ENCODE data around the gene SPRED1.
"Not testable (repeated sequence)": the region's sequence is repeated elsewhere in the genome, so short reads cannot be mapped to it uniquely, and the experiment has no call there.

The SPRED1 gene

DNA sequence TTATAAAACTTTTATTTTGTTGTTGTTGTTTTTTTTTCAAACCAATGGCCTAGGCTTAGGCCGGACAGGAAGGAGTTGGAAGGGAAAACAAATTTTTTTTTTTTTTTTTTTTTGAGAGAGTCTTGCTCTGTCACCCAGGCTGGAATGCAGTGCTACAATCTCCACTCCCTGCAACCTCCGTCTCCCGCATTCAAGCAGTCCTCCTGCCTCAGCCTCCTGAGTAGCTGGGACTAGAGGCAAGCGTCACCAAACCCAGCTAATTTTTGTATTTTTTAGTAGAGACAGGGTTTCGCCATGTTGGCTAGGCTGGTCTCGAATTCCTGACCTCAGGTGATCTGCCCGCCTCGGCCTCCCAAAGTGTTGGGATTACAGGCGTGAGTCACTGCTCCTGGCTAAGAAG, 15.6 kb upstream of the SPRED1 start:
- not testable (repeated sequence) for DNase-seq

DNA sequence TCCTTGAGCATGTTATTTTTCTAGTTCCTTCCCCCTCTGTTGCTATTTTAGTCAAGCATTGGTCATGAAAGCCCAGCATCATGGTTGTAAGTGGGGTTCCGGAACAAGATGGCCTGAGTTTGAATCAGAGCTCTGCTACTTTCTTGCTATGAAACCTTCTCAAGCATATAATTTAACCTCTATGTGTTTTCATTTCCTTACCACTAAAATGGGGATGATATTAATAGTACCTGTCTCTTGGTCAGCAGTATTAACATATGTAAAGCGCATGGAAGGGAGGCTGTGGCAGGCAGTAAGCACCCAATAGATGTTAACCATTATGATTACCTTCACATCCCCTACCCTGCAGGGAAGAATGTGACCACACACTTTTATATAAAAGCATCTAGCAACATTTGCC, 14.3 kb upstream of the SPRED1 start:
- DNase-seq = no peak

DNA sequence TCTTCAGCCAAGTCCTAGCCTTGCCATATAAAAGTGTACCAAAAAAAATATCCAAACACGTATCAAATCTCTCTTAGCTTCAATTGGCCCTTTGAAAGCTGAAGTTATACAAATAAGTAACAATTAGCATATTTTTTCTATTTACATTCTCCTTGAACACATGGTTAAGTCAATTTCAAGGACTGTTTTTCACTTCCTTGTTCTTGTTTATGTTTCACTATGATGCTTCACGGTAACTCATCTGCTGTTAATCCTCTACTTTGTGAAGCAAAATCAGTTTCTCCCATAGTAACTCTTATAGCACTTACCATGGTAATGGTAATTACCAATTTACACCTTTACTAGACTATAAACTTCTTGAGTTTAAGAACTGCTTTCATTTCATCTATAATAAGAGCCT, 10.6 kb upstream of the SPRED1 start:
- no peak for DNase-seq

DNA sequence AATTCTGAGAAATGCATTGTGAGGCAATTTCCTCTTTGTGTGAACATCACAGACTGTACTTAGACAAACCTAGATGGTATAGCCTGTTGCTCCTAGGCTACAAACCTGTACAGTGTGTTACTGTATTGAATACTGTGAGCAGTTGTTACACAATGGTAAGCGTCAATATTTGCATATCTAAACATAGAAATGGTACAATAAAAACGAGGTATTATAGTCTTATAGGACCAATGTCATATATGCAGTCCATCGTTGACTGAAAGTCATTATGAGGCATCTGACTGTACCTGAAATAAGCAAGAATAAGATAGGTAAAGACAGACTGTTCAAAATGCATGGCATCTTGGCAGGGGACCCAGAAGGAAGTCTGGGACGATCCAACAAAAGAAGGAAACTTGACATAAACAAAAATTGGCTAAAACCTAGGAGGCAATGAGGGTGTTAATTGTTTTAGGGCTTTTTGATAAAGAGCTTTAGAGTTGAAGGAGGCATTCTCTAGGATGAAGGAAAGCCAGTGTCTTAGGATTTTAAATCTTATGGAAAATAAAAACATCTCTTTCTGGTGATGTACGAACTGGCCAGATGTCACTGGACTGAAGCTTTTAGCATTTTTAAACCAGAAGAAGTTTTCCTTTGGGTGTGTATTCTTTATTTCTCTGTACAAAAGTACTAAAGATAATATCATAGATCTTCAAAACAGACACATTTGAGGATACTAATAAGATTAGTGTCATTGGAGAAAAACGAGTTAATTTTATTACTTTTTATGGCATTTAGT, 9.2 kb upstream of the SPRED1 start:
- DNase-seq = no peak

DNA sequence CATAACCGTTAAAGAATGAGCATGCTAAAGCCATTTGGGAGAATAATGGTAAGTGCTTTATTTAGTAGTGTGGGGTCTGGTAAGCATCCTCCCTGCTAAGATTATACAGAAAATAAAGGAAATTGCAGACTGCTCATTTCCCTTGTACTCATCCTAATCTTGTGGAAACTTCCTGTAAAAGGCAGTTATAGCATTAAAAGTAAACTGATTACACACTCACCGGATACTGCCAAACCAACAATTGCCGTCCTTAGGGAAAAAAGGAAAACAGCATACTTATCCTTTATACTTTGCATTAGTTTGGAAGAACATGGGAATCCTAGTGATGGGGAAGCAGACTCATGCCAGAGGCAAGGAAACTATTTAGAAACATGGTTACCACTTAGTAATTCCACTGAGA, 5.3 kb upstream of the SPRED1 start:
- DNase-seq = no peak

DNA sequence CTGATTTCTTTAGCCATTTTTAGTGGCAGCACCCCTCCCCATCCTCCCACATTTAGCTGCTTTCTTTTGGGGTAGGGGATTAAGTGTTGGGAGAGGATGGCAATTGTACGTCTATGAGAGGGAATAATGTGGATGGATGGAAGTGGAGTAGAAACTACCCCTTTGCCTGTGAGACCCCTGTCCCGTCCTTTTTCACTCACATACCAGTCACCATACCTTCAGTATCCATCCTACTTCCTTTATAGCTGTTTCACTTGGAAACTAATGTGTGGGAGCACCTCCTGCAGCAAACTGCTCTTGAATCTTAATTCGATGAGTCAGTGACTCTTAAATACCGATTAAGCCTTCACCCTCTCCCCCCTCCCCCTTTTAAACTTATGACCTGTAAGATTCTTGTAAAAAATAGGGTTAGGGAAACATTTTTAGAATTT, 730 bp downstream of the SPRED1 start:
- DNase-seq = no peak

DNA sequence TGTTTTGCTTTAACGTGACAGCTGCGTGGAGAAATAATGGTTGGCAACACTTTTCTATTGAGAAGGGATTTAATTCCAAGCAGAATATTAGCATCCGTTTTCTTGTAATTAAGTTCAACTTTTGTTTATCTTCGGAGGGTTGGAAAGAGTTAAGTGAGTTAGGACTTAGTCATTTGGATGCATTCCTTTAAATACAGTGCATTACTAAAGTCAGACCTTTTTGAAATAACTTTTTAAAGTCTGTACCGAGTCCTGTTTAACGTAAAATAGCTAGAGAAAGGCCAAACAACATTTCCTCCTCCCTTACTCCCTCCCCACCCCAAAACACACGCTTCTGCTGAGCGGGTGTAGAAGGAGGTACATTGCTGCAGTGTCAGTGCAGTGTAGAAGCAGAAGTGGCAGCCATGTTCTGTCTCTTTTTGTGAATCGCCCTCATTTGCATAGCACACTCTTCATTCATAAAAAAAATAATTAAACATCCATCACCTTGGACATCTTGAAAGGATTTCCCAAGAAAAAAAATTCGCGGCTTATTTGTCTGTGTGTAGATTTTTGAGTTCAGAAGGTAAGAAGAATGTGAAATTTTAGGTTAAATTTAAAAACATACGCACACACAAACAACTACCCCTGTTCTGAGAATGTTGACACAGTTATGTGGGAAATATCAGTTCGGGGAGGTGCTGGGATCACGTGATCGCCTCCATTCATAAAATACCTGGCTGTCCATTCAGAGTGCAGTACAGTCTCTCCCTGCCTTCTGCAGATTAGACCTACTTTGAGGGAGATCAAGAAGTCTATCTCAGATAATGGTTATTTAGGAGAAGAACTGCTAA, 1.6 kb downstream of the SPRED1 start:
- peak; percentile 53 for DNase-seq

DNA sequence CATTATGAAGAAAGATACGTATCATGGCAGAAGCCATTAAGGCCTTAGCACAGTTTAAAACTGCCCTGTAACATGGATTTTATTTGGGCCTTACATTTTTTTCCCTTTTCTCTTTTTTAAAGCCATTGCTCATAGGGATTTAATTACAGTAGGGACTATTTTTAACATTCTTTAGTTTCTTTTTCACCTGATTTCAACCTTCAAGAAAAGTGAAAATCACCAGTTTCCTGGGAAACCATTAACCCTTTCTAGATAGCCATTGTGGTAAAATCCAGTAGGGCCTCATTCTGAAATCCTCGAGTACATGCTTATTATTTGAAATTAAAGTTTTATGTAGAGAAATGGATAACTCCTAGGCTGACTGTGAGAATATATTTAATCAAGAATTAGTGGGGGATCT, 3.1 kb downstream of the SPRED1 start:
- no peak for DNase-seq

DNA sequence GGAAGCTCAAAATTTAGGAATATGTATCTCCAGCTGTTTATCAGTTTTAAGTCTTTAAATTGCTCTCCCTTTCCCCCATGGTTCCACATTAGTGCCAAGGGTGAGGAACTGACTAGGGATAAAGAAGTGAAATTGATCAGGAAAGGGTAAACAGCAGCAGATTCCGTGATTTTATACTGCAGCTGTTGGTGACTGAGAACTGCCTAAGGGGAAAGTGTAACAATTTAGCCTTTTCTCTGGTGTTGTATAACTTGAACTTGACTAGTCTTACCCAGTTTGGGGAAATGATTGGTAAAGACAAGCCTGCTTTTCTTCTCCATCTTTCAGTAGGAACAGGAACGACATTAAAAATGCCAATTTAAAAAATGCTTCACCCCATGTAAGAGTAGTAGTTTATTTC, 5.0 kb downstream of the SPRED1 start:
- DNase-seq = no peak

DNA sequence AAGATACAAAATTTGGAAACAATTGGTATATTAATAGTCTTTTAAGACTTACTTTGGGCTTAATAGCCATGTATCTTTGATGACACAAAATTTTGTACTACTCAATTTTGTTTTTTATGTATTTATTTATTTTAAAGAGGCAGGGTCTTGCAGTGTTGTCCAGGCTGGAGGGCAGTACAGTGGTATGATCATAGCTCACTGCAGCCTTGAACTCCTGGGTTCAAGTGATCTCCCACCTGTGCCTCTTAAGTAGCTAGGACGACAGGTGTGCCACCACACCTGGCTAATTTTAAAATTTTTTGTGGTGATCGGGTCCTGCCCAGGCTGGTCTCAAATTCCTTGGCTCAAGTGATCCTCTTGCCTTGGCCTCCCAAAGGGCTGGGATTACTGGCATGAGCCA, 6.5 kb downstream of the SPRED1 start:
- DNase-seq = no peak

DNA sequence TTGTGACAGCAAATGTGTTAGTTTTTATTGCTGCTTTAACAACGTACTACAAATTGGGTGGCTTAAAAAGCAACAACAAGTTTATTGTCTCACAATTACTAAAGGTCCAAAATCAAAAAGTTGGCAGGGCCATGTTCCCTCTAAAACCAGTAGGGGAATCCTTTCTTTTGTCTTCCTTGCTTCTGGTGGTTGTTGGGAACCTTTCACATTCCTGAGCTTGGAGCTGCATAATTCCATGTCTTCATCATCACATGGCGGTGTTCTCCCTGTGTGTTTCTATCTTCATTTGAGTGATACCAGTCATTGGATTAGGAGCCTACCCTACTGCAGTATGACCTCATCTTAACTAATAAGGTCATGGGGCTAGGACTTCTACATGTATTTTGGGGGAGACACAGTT, 7.4 kb downstream of the SPRED1 start:
- no peak for DNase-seq

DNA sequence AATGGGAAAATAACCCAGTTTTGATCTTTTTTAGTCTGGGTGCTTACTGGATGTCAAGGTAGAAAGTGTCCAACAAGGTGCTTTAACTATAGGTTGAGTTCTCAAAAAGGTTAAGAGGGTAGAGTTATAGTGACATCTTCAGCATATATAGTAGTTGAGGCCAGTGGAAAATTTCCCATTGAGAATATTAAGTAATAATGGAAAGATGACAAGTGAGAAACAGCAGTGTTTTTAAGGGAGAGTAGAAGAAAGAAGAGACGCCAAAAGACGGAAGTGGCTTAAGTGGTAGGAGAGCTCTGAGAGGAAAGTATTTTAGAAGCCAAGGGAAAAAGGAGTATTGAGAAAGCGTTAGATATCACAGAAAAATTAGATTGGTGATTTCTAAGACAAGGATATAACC, 10.6 kb downstream of the SPRED1 start:
- DNase-seq = no peak

DNA sequence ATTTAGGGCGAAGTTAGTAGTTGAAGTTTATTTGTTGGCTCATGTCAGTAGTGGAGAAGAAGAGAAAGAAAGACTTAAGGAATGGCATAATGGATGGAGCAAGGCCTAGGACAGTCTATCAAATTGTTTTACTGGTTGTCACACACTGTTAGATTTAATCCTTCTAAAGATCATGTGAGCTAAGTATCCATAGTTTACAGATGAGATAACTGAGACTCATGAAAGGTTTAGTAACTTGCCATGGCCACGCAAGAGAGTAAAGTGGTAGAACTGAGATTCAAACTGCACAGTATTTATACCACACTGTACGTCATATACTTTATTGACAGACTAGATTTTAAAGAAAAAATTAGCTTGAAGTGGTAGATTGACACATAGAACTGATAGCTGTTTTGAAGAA, 11.4 kb downstream of the SPRED1 start:
- DNase-seq = no peak

DNA sequence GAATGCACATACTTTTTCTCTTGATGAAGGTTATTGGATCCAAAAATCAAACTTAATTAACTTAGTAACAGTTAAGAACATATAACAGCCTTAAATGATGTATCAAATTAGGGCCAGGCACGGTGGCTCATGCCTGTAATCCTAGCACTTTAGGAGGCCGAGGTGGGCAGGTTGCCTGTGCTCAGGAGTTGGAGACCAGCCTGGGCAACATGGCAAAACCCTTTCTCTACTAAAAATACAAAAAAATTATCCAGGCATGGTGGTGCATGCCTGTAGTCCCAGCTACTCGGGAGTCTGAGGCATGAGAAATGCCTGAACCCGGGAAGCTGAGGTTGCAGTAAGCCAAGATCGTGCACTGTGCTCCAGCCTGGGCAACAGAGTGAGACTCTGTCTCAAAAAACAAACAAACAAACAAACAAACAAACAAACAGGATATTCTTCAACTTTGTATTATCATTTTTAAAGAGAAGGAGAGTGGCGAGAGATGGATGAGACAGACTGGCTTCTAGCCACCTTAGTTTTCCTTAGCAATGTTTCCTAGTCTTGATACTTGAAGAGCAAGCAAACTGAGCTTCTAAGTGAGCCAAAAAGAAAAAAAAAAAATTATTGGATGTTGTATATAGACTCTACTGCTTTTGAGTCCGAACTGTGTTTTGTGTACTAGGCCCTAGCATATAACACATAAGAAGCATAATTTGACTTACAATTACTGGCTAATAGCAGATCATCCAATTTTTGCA, 13.8 kb downstream of the SPRED1 start:
- no peak for DNase-seq

DNA sequence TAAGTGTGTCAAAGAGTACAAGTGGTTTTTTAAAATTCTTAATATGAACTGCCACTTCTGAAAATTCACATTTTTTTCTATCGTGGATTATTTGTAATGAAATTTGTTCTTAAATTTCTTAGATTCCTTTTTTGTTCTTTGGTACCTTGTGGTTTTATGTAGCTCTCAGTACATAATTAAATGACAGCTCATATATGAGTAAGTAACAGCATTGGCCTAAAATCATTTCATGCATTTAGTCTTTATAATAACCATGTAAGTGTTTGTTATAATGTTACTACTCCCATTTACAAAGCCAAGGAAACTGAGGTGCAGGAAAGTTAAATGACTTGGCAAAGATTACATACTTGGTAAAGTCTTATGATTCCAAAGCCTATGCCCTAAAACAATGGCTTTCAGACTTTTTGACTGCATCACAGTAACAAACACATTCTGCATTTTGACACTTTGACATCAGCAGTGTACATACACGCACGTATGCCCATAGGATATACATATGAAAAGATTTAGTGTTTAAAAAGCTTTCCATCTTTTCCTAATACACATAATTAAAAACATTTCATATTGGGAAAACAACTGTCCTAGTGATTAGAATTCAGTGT, 14.9 kb downstream of the SPRED1 start:
- no peak for DNase-seq

DNA sequence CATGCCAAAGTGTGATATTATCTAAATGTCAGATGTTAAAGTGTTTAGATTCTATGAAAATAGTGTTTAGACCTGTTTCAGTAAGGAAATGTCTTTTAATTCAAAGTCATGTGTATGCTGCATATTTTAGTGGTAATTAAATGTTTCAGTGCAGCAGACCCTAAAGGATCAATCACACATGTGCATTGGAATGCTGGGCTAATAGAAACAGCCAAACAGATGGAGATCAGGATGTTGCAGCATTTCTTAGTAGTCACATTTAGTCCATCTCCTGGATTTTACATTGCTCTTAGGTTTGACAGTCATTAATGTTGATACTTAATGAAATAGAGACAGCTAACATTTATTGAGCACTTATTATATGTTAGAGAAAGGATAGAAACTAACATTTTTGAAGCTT, 18.5 kb downstream of the SPRED1 start:
- no peak for DNase-seq

DNA sequence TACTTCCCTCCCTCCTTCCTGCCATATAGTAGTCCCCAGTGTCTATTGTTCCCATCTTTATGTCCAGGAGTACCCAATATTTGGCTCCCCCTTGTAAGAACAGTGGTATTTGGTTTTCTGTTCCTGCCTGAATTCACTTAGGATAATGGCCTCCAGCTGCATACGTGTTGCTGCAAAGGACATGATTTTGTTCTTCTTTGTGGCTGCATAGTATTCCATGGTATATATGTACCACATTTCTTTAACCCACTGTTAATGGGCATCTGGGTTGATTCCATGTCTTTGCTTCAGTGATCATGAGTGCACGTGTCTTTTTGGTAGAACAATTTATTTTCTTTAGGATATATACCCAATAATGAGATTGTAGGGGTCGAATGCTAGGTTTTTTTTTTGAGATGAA, 19.3 kb downstream of the SPRED1 start:
- DNase-seq = no peak

DNA sequence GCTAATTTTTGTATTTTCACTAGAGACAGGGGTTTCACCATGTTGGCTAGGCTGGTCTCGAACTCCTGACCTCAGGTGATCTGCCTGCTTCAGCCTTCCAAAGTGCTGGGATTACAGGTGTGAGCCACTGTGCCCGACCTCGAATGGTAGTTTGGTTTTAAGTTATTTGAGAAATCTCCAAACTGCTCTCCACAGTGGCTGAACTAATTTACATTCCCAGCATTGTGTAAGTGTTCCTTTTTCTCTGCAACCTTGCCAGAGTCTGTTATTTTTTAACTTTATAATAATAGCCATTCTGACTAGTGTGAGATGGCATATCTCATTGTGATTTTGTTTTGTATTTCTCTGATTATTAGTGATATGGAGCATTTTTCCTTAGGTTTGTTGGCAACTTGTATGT, 19.8 kb downstream of the SPRED1 start:
- not testable (repeated sequence) for DNase-seq

DNA sequence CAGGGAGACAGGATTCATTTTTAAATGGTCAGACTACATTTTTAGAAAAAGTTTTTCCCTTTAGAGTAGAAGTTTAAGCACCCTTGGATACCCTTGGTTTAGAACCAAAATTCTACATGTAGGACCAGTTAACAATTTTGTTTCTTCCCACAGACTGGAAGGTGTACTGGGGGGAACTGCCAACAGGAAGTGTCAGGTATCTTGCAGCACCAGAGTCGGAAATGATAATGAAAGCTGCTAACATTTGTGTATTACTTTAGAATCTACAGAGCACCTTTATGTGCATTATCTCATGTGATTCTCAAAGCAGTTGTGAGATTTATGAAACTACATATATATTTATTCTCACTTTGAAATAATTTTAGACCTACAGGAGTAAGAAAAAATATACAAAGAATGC, 21.5 kb downstream of the SPRED1 start:
- no peak for DNase-seq

DNA sequence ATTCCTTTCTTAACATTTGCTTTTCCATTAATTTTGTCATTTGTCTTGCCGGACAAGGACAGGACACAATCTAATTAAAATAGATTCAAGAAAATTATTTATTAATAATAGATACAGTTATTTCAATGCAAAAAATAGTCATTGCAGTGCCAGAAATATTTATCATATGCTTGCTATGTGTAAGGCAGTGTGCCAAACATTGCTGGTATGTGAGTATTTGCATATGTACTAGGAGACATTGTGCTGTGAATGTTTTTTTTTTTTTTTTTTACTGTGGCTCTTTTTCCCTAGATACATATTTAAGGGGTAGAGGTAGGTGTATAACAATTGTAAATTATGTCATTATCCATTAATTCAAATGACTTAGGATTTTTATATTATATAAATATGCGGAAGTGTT, 23.3 kb downstream of the SPRED1 start:
- no peak for DNase-seq

DNA sequence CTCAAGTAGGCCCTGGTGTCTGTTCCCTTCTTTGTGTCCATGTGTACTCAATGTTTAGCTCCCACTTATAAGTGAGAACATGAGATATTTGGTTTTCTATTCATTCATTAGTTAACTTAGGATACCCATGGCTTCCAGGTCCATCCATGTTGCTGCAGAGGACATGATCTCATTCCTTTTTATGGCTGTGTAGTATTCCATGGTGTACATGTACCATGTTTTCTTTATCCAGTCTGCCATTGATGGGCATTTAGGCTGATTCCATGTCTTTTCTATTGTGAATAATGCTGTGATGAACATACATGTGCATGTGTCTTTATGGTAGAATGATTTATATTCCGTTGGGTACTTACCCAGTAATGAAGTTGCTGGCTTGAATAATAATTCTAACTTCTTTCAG, 24.6 kb downstream of the SPRED1 start:
- not testable (repeated sequence) for DNase-seq

DNA sequence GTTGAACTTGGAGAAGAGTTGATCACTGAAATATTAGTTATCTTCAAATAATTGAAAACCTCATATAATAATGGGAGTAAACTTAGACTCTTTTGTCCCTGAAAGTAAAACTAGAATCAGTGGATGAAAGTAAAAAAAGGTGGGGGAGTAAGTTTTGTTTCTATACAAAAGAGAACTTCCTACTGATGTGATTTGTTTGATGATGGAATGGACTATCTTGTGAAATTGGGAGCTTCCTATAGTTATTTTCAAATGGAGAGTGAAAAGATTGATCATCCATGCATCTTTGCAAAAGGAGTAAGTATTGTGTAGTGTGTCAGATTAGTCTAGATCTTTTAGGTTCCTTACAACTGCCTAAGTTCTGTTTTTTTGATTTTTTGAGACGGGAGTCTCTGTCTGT, 28.4 kb downstream of the SPRED1 start:
- no peak for DNase-seq

DNA sequence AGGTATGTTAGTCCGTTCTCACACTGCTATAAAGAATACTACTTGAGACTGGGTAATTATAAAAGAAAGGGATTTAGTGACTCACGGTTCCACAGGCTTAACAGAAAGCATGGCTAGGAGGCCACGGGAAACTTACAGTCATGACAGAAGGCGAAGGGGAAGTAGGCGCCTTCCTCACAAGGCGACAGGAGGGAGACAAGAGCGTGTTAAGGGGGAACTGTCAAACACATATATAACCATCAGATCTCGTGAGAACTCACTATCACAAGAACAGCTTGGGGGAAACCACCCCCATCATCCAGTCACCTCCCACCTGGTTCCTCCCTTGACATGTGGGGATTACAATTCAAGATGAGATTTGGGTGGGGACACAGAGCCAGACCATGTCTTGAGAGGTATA, 30.4 kb downstream of the SPRED1 start:
- DNase-seq = no peak
